Kidney glomerular epithelial cell (primary cell): ENCODE data around the gene NRXN3.
"Not testable (repeated sequence)": the region's sequence is repeated elsewhere in the genome, so short reads cannot be mapped to it uniquely, and the experiment has no call there.

ENCODE experiments used
- DNase-seq: peaks from one replicate; lab custom pipeline; 2025; lab: John Stamatoyannopoulos, UW

Gene NRXN3

DNA sequence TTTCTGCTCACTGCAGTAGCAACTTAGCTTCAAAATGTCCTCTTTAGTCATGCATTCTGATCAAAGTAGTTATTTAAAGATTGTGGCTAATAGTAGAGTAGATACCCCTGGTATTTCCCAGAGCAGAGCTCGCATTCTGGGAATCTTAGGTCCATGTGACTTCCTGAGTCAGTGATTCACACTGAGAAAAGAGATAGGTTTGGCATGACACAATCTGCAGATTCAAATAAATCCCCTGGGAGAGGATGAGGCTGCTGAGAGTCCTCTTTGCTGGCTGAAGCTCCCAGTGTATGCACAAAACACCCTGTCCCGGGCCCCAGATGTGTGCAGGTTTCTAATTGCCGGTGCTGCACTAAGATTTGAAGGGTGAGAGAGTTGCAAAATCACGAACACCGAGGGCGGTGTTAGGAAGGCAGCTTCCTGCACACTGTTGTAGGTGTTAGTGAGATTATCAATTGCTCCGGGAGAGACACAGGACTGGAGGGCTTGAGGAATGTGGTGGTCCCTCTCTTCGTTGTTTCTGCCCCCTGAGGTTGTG, 233.2 kb downstream of the NRXN3 start:
- peak; percentile 81 for DNase-seq

DNA sequence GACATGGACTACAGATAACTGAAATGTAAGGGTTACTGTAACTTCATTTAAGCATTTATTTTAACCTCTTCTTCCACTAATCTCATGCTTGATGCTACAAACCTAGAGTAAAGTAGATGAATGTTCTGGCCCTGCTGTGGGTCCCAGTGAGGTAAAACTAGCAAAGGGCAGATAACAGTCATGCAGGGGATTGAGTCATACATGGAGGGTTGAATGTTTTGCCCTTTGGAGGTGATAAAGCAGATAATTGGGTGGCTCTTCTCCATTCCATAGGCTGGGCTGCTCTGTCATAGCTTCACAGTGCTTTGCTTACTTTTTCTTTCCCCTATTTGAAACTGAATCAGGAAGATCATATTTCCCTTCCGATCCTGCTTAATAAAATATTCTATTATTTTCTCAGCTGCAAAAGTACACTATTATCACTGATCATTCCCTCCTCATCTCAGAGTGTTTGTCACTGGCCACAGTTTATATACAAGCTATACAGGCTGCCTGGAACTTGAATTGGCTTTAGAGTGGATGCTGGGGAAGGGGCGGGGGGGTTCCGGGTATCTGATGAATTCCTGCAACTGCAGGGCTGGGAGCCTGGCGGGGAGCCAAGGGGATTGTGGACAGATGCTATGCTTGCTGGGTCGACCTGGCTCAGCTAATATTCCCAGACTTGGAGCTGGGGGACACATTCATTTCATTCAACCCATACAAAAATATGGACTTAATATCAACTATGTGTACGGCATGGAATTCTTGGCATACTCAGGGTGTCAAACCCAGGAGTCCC, 235.1 kb downstream of the NRXN3 start:
- DNase-seq = no peak

DNA sequence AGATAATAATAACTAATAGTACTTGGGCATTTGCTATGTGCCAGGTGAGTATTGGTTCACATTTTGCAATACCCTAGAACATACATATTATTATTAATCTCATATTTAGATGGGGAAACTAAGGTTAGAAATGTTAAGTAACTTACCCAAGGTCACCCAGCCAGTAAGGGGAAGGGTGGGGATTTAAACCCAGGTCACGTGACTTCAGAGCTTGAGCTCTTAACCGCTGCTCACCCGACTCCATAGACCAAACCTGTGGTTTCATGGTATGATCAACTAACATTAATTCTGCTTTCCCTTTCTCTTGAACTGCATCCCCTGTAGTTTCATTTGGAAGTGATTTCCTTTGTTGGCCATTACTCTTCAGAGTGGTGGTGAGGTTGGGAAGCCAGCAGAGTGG, 242.3 kb downstream of the NRXN3 start:
- no peak for DNase-seq

DNA sequence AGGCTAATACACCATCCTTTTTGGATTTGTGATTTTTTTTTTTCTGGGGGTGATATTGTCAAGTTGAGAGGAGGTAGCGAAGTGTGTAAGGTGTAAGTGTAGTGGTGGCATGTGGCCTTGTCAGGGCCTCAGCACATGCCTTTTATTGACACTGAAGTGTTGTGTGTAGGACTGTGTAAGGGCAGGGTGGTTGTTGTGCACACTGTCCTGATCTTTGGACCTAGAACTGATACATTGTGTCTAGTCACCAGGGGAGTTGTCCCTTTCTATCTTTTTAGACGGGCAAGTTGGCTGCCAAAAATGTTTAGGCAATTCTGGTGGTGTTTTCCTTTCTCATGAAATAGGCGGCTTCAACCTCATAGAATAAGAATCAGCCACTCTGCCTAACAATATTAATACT, 244.0 kb downstream of the NRXN3 start:
- no peak for DNase-seq

DNA sequence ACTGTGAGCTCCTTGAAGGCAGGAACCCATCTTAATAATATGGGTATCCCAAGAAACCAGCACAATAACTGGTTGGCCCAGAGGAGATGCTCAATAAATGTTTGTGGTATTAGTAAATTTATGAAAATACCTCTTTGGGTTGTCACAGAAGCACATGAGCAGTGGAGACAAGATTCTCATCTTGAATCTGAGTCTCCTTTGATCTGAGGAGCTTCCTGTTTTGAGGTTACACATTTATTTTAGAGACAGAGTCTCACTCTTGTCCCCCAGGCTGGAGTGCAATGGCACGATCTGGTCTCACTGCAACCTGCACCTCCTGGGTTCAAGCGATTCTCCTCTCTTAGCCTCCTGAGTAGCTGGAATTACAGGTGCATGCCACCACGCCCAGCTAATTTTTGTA, 247.4 kb downstream of the NRXN3 start:
- no peak for DNase-seq

DNA sequence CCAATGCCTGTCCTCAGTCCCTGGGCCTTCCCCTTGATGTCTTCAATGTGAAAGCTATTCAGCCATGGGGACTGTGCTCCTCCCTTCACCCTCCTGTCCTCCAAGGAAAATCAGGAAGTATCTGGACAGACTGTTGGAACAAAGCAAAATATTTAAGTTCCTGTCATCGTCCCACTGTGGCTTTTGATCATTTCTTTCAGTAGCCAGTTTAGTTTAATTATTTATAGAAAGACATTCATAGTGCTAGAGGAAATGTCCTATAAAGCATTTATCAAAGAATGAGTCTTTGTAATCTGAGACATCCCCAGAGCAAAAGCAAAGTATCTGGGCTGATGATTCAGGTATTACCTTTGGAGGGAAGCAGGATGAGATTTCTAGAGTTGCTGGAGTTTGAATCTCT, 254.1 kb downstream of the NRXN3 start:
- no peak for DNase-seq

DNA sequence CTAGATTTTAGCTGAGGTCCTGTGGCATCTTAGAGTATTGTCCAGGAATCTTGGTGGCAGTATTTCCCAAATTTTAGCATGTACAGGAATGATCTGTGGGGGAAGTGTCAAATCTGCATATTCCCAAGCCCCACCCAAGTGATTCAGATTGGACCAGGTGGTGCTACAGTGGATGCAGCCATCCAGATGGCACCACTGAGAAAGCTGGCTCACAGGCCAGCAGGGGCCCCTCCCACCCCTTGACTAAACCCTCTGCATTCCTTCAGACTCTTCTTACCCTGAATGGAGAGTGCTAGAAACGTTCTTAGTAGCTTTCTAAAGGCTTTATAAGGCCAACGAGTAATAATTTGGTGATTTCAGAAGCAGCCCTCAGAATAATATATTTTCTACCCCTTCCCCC, 255.2 kb downstream of the NRXN3 start:
- DNase-seq = no peak

DNA sequence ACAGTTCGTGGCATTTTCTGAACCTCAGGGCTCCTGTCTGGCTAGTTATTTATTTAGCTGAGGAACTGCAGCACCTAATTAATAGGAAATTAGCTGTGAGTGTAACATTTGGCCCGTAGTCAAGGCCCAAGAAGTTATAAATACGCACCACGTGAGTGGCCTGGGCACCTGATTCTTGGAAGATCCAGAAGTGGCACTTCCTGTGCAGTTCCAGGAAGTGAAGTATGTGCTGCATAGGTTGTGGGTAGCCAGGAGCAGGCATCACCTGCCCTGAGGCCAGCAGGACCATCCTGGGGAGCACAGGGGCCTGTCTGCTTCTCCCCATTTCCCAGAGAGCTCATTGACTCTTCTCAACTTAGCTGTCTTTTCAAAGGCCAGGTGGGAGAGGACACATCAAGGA, 255.6 kb downstream of the NRXN3 start:
- DNase-seq = no peak

DNA sequence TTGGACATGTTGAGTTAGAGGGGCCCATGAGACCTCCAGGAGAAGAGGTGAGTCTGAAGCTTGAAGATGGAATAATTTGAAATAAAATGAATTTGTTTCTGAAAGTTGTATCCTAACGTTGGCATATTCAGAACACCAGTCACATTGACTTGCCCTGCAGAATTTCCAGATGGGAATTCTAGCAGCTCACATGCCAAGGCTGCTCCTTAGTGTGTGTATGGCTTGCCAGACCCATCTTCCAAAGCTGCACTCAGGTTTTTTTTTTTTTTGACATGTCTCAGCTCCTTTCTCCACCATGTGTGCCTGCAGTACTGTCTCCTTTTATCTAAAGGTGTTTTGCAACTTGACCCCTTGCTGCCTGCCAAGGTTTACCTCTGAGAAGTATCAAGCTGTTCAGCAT, 261.9 kb downstream of the NRXN3 start:
- DNase-seq = no peak

DNA sequence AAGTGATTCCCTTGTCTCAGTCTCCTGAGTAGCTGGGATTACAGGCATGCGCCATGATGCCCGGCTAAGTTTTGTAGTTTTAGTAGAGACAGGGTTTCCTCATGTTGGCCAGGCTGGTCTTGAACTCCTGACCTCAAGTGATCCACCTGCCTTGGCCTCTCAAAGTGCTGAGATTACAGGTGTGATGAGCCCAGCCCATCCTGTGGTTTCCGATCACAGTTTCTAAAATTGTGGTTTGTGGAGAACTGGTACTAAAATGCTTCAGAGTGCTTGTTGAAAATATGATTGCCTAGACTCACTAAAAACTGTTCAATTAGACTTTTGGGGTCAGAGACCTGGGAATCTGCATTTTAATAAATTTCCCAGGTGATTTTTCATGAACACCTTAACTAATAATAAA, 267.3 kb downstream of the NRXN3 start:
- DNase-seq = not testable (repeated sequence)

DNA sequence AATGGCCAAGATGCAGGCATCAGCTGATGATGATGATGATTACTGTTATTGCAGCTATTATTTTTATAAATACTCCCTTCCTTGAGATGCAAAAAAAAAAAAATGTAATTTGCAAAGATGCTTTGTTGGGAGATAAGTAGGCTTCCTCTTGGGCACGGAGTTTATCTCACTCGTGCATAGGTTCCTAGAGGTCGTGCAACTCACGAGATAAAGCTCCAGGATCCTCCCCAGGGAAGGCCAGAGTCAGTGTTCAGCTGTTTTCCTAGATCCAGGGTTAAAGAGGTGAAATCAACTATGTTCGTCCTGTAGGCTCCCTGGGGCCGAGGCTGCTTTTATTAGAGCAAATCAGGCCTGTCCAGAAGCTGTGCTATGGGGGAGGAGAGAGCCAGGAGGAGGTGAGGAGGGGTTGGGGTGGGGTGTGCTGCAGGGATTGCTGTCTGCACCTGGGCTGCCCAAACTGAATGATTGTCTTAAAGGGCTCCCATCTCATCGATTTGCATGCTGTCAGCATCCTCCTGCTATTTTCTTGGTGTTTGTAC, 270.3 kb downstream of the NRXN3 start:
- DNase-seq = no peak

DNA sequence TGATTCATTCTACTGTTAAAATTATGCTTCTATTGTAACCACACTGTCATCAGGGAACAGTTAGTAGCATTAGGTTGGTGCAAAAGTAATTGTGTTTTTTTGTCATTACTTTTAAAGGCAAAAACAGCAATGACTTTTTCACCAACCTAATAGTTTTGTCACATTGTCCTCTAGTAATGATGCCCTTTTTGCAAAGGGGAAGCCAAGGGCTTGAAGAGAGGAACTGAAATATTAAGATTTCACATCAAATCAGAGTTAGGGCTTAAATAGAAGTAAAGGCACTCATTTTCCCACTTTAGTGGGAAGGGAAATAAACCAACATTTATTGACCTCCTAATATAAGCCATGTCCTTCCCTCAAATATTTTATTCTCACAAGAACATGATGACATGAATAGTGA, 273.7 kb downstream of the NRXN3 start:
- DNase-seq = no peak

DNA sequence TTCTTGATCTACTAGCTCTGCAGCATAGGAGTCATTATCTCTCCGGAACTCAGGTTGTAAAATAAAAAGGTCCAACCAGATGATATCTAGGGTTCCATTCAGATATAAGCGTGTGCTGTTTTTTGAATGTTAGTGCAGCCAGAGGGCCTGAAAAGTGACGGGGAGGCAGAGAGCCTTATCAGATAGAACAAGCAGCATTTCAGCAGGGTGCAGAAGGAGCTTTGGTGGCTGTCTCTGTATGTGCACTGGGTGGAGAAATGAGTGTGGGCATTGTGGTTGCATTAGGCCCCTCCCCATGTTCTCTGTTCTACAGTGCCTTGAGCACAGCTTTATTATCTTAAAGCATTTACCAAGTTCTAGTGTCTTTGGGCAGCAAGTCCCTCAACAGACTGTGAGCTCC, 275.1 kb downstream of the NRXN3 start:
- DNase-seq = no peak

DNA sequence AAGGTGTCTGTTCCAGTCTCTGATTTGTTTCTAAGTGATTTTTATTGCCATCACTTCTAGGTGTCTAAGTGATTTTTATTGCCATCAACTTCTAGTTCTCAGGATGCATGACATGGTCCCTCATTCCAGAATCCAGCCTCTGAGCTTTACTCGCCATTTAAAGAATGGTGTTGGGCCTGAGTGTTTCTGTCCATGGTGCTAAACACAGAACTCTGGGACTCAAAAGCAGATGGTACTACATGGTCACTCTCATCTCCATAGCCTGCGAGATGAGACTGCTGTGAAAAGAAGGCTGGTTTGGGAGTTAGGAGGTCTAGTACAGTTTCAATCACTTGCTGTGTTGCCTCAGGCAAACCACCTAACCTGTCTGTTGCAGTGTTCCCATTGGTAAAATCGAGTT, 276.6 kb downstream of the NRXN3 start:
- DNase-seq = no peak

DNA sequence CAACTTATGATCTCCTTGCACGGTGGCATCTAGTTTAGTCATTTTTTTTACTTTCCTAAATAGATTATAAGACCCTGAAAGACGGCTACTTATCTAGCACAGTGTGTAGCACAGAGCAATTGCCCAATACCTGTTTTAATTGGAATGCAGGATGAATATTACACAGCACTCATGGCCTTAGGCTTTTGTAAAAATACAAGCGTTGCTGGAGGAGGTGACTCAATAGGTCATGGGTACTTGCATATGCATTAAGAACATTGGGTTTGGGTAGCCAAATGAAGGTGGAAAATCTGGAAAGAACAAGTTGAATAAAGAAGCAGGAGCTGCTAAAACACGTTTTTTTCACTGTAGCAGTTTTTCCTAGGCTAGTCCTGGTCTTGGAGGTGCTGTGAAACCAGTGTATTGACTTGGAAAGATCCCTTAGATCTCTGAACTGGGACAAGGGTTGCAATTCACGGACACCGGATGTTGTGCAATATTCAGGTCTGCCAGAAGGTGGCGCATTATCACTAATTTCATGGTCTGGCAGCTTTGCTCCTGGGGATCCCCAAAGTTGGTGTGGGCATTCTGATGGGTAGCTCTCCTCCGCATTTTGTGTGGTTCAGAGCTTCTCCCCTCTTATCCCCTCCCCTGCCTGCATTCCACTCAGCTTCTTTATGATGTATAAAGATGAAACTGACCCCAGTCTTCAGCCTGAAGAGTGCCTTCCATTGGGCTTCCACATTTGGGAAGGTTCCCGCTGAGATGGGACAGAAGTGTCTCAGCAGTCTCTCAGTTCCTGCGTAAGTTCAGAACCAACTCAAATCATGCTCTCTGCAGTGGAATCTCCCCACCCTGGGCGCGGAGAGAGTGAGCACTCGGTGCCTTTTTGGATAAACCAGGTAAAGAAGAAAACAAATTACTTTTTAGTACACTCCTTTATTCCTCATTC, 278.3 kb downstream of the NRXN3 start:
- DNase-seq = no peak

DNA sequence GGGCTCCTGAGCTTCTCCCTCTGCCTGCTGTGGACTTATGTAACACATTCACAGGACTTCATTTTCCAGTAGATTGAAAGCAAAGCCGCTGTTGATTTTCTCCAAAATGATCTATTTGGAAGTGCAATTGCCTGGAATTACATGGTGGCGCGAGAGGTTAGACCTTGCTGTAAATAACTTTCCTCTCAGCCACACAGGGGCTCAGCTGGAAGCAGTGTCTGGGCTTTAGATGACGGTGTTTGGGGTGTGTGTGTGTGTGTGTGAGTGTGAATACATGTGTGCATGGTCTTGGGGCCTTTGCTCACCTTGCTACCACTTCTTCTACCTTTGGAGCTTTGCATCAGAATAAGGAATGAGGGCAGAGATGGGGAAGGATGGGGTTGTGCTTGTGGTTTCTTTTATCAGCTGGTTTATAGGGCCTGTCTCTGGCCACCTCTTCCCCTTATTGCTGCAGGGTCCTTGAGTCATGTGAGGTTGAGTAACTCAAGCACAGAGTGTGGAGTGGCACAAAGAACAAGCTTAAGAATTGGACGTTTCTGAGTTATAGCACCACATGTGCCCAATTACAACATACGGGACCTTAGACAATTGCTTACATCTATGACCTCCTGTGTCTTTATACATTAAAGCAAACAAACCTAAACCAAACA, 280.6 kb downstream of the NRXN3 start:
- no peak for DNase-seq

DNA sequence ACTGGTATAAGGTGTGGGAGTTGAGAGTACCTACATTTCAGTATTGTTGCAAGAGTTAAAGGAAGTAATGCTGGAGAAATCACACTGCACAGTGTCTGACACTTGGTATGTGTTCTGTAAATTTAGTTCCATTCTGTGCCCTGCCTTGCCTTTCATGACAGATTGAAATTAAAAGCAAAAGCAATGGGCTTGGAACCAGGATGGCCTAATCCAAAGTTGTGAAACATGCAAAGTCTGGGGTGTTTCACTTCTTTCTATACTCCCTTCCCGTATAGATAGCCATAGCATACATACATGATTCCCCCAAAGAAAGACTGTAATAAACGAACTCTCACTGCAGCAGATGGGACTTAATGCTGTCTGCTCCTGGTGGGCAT, 281.1 kb downstream of the NRXN3 start:
- DNase-seq = no peak

DNA sequence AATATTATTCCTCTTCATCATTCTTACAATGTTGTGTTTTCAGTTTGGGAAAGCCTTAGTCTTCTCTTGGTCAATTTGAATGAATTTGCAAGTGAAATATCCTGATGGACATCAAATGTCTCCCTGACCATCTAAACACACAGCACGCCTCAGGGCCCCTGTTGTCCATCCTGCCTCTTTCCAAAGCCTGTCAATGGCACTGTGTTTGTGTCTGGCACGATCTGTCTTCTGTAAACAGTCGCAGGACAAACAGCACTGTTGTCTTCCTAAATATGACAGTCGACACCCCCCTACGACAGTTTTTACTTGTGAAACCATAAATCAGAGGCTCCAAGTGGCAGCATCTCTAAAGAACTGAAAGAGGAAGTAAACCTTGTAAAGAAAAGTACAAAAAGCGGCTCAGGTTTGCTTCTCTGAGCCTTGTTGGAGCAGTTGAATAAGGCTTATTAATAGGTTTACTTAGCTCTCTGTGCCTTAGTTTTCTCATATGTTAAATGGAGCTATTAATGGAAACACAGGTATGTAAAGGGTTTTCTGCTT, 285.8 kb downstream of the NRXN3 start:
- DNase-seq = no peak

DNA sequence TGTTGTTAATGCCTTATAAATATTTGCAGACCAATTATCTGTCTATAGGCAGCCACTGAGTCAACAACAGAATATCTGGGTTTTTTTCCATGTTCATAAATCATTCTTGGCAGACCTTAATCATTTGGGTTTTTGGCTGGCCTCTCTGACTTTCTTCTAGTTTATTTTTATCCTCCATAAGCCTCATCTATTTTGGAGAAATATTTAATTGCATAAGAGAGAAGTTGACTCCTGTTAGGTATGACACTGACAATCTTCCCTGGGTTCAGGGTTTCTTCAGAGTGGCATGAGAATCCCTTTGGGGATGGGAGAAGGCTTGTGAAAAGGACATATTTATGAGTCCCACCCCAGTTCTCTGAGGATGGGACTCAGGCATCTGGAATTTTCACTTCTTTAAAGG, 299.8 kb downstream of the NRXN3 start:
- no peak for DNase-seq

DNA sequence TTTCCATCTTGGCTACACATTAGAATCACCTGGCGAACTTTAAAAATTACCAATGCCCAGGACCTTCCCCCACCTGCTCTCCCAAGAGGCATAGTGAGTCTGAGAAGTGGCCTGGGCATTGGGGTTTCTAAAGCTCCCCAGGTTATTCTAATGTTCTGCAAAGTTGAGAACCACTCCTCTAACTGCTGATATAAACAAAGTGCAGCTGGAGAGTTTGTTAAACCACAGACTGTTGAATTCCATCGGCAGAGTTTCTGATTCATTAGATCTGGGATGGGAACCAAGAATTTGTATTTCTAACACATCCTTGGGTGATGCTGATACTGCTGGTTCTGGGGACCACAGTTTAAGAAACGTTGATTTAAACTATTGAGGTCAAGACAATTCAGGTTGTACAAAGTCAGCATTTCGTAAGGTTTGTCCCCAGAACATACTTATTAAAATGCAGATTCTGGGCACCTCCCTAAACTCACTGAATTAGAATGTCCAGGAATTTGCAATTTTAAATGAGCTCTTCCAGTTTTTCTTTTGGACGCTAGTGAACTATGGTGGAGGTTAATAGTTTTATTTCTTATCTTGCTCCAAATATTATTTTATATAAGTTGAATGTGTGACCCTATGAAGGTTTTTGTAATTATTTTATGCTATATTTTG, 309.1 kb downstream of the NRXN3 start:
- no peak for DNase-seq

DNA sequence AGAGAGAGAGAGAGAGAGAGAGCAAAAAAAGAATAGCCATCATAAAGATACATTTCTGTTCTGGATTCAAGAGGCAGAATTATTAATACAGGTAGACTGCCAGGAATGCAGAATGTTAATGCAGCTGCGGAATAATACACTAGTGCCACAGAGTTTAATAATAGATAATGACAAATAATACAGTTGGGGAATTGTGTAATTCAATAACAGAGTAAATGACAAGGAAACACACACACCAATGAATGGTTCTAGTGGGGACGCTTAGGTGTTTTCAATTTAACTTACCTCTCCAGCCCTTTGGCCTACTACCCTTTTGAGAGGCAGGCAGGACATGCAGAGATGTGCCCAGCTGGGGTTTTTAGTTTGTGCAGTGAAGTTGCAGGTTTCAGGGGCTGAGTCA, 313.9 kb downstream of the NRXN3 start:
- no peak for DNase-seq

DNA sequence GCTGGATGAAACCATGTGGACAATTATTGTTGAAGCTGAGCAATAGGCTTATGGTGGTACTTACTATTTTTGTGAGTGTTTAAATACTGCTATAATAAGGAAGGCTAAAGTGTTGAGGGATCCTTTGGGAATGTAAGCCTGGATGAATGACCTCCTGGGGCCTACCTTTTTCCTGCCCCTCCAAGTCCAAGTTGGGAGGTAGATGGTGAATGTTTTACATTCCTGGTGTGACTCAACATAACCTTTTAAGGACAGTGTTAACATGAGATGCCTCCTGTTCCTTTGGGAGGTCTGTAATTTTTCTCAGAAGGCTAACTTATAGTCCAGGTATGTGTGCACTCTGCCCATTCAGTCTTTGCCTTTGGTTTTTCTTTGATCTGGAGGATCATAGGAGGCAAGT, 315.9 kb downstream of the NRXN3 start:
- DNase-seq = peak; percentile 5
